Left hindlimb (tissue), 1 donor: ENCODE measurements around the gene TGIF1.

ENCODE experiments used
- DNase-seq: peaks from one replicate; pipeline ENCODE4 v3.0.0-alpha.2; 2018

TGIF1 gene

GRCh38 chr18:3486512-3486911 lies 36.5 kb downstream of the TGIF1 start:
- DNase-seq = no peak

GRCh38 chr18:3489462-3489861 lies 39.5 kb downstream of the TGIF1 start:
- DNase-seq = no peak

- no peak for DNase-seq
These were observed 42.1 kb downstream of the TGIF1 start for GRCh38 chr18:3491981-3492555.

- DNase-seq = no peak
These were observed 42.7 kb downstream of the TGIF1 start for GRCh38 chr18:3492721-3493120.

GRCh38 chr18:3493501-3494244 lies 43.7 kb downstream of the TGIF1 start:
- no peak for DNase-seq

- no peak for DNase-seq
These were observed 44.2 kb downstream of the TGIF1 start for GRCh38 chr18:3494245-3494526.

- no peak for DNase-seq
These were observed 44.6 kb downstream of the TGIF1 start for GRCh38 chr18:3494569-3494968.

GRCh38 chr18:3495691-3496430 lies 45.9 kb downstream of the TGIF1 start:
- no peak for DNase-seq

GRCh38 chr18:3498698-3499471 lies 48.9 kb downstream of the TGIF1 start:
- peak; percentile 46 for DNase-seq

- DNase-seq = no peak
These were observed 49.5 kb downstream of the TGIF1 start for GRCh38 chr18:3499501-3499900.

- no peak for DNase-seq
These were observed 50.0 kb downstream of the TGIF1 start for GRCh38 chr18:3500016-3500415.

GRCh38 chr18:3502650-3503049 lies 52.7 kb downstream of the TGIF1 start:
- DNase-seq = no peak

GRCh38 chr18:3504637-3505036 lies 54.7 kb downstream of the TGIF1 start:
- no peak for DNase-seq

- no peak for DNase-seq
These were observed 58.9 kb downstream of the TGIF1 start for GRCh38 chr18:3508576-3509549.
